Measurements from ENCODE around the gene ACYP2.
"Not testable (repeated sequence)": the region's sequence is repeated elsewhere in the genome, so short reads cannot be mapped to it uniquely, and the experiment has no call there.

DNA sequence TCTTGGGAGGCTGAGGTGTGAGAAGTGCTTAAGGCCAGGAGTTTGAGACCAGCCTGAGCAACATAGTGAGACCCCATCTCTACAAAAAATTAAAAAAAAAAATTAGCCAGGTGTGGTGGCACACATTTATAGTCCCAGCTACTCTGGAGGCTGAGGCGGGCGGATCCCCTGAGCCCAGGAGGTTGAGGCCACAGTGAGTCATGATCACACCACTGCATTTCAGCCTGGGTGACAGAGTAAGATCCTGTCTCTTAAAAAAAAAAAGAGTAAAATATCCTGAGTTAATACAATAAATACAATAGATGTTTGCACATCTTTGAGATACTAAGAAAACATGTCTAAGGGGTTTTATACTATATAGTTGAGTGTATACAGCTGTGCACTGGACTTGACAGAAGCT, 179.2 kb downstream of the ACYP2 start:
- TF ChIP-seq CTCF, POLR2A (IDR thresholded peaks at IDR 0.05): not testable (repeated sequence)

Measured in esophagus squamous epithelium (tissue), 4 donors.